Peyer's patch (tissue), 4 donors: ENCODE data around the gene RBBP6.

ENCODE experiments used
- CTCF ChIP-seq, 6 experiments: fragments of 450-650 bp in 4 of 6; fragments of 200-600 bp in 2 of 6; sonication (generic) in 1 of 6; IDR thresholded peaks; one replicate each; pipeline ENCODE4 v1.5.1; 2017 to 2019; ENCODE audit warnings: antibody characterized with exemption in 6 of 6, mild to moderate bottlenecking in 3 of 6, moderate library complexity in 1 of 6
- POLR2A ChIP-seq, 2 donors: fragments of 450-650 bp; IDR thresholded peaks; one replicate each; pipeline ENCODE4 v1.5.1; 2017; ENCODE audit warnings: antibody characterized with exemption in 2 of 2, mild to moderate bottlenecking in 2 of 2, moderate library complexity in 2 of 2

GRCh38 chr16:24536671-24537070, 2.7 kb upstream of the RBBP6 start:
- no peak for TF ChIP-seq CTCF (IDR thresholded peaks at IDR 0.05)
- TF ChIP-seq POLR2A (IDR thresholded peaks at IDR 0.05), result no peak
